Measurements from ENCODE around the gene RAD23B.

RAD23B gene

DNA sequence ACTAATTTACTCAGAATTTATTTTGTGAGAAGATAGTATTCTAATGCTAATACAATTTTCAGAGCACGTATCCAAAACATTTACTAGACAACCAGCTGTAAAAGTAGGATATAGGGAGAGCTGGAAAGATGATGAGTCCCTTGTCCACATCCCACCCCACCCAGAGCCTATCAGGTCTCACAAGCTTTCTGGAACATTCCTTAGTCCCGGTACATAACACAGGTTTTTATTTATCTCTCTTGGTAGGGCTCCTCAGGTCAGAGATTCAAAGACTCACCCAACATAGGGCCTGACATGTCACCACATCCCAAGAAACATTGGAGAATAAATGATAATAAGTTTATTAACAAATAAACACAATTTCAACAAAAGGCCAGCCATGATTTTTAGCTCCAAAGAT lies 13.8 kb upstream of the RAD23B start:
- no peak for DNase-seq

DNA sequence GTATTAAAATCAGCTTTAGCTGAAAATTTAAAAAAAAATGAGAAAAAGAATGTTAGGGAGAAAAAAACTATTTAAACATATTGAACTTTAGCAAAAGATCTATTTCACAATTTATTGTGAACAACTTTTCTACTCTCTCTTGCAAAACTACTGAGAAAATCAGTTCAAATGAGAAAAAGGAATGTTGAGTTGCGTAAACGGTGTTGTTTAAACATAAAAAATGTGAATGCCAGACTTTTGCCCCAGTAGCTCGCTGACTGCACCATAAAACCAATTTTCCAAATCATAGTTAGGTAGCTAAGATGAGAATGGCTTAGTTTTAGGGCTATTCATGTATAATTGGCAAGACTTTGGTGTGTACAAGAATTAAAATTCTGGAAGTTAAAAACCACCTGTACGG lies 13.4 kb upstream of the RAD23B start:
- no peak for DNase-seq

DNA sequence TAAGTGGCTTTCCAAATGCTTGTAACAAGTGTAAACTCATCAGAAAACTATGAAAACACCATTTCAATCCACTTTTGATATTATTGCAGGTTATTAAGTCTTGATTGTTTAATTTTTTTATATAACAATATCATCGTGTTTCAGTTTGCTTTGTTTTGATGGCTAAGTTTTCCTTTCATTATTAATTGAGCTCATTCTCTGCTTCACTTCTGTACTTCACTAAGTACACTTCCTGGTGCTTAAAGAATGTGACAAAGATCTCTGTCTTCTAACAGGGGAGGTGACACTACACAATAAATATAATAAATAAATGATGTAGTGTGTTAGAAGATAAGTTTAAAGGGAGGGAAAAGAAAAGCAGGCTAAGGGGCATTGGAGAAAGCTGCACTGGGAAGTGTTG lies 13.0 kb upstream of the RAD23B start:
- DNase-seq = no peak

DNA sequence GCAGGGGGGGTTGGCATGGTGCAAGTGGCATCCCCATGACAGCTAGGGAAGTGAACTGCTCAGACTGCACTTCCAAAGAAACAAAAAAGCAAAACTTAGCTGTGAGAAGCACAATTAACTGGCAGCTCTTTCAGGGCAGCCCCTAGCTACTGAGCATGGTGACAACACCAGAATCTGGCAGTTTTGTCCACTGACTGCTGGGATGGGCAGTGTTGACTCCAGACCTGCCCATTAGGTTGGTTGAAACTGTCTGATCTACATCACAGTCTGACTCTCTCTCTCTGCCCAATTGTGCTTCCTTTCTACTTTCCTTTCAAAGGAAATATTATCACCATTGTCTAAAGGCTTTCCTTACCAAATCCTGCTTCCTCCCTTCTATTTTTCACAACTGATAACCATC lies 12.5 kb upstream of the RAD23B start:
- no peak for DNase-seq

DNA sequence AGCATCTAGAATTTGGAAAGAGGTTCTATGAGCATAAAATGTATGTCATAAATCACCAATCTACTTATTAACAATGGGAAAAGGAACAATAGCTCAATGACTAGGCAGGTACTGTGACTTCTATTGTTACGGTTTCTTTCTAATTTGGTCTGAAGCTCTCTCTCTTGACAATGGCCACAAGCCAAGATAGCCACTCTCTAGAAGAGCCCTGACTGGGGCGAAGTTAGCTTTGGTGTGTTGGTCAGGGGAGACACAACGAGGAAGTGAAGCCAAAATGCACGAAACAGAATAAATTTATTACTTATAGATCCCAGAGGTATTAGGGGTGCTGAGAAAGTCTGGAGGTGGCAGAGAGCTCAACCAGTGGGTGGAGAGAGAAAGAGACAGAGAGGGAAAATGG lies 9.4 kb upstream of the RAD23B start:
- no peak for DNase-seq

DNA sequence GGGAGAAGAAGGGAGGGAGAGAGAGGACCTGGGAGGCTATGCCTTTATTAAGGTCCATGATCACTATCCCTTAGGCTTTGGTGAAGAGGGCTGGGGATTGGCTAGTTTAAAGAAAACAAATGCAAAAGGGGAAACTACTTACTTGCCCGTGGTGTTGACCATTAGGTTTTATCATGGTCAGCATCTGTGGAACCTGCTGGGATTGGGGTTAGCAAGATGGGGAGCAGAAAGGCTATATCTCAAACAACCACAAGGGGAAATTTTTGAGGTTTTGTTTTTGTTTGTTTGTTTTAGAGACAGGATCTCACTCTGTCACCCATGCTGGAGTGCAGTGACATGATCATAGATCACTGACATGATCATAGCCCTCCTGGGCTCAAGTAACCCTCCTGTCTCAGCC lies 9.0 kb upstream of the RAD23B start:
- DNase-seq = no peak

DNA sequence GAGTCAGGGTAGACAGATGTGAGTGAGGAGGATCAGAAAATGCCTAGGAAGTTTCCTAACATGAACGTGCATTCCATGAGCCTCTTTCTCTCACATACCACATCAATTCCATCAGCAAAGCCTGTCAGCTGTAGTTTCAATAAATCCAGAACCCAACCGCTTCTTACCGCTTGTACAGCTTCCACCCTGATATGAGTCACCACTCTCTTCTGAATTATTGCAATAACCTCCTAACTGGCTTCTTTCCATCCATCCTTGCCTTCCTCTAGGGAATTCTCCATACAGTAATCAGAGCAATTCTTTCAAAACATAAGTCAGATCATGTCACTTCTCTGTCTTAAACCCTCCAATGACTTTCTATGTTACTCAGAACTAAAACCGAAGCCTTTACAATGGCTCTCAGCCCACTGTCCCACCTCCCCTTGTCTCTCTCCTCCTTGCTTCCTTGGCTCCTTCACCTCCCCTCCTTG lies 8.1 kb upstream of the RAD23B start:
- no peak for DNase-seq

DNA sequence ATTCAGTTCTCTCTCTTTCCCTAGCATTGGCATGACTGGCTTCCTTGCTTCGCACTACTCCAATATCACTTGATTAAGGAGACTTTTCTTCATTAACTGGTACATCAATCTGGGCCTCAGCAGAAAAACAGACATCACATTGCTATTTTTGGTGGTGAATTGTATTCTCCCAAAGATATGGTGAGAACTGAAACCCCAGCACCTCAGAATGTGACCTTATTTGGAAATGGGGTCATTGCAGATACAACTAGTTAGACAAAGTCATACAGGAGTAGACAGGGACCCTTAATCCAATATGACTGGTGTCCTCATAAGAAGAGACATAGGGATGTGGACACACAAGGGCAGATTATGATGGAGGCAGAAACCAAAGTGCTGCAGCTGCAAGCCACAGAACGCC lies 7.5 kb upstream of the RAD23B start:
- DNase-seq = no peak

DNA sequence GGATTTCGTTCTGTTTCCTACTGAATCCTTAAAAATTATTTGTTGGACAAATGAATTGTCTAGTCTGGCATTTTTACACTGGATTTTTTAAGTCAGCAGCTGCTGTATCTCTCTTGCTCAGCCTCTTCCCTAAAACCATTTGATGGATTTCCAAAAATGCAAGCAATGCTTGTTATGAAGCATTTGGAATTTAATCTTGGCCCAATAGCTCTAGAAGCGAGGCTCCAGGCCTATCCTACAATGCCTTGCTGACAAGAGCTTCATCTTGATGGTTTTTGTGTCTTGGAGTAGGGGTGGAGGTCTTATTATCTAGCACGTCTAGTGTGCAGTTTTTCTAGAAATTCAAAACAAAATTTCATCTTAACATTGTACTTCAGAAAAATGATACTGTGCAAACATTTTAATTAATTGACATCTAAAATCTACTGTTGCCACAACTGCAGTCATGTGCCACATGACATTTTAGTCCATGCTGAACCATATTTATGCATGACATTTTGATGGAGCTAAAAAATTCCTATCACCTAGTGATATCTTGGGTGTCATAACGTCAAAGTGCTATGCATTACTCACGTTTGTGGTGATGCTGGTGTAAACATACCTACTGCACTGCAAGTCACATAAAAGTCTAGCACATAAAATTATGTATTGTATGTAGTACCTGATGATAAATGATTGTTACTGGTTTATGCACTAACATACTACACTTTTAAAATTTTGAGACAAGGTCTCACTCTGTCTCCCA lies 5.9 kb upstream of the RAD23B start:
- DNase-seq = no peak

DNA sequence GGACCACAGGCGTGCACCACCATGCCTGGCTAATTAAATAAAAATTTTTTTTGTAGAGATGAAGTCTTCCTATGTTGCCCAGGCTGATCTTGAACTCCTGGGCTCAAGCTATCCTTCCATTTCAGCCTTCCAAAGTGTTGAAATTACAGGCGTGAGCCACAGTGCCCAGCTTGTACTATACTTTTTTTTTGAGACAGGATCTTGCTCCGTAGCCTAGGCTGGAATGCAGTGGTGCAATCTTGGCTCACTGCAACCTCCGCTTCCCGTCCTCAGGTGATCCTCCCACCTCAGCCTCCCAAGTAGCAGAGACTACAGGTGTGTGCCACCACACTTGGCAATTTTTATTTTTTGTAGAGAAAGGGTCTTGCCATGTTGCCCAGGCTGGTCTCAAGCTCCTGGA lies 5.3 kb upstream of the RAD23B start:
- DNase-seq = no peak

DNA sequence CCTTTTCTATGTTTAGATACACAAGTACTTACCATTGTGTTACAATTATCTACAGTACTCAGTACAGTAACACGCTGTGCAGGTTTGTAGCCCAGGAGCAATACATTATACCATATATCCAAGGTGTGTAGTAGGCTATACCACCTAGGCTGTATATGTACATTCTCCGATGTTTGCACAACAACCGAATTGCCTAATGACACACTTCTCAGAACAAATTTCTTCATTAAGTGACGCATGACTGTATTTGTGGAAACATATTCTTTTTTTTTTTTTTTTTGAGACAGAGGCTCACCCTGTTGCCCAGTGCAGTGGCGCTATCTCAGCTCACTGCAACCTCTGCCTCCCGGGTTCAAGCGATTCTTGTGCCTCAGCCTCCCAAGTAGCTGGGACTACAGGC lies 4.0 kb upstream of the RAD23B start:
- no peak for DNase-seq

DNA sequence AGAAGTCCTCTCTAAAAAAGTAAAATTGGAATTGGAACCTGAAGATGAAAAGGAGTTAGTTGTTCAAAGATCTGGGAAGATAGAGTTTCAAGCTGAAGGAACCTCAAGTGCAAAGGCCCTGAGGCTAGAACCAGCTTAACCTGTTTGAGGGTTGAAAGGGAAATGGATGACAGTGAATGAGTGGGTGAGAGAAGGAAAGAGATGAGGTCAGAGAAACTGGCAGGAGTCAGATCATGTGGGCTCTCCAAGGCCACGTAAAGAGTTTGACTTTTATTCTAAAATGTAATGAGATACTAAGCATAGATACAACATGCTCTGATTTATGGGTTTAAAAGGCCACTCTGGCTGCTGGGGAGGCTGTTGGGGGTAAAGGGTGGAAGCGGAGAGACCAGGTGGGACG lies 2.5 kb upstream of the RAD23B start:
- DNase-seq = no peak

DNA sequence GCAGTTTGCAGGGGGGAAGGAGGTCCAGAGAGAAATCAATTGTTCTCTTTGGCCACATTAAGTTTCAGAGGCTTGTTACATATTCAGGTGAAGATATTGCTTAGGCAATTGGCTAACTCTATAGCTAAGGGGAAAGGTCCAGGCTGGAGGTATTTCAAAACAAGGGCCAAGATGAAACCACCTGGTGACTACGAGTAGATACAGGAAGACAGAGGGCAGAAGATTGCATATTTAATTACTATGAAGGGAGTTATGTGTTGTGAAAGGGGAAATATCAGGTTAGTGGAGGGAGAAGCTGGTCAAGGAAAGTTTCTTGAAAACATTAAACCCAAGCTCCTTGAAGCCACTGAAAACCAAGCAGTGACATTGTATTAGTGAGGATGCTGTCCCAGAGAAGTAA lies 1.9 kb upstream of the RAD23B start:
- no peak for DNase-seq

DNA sequence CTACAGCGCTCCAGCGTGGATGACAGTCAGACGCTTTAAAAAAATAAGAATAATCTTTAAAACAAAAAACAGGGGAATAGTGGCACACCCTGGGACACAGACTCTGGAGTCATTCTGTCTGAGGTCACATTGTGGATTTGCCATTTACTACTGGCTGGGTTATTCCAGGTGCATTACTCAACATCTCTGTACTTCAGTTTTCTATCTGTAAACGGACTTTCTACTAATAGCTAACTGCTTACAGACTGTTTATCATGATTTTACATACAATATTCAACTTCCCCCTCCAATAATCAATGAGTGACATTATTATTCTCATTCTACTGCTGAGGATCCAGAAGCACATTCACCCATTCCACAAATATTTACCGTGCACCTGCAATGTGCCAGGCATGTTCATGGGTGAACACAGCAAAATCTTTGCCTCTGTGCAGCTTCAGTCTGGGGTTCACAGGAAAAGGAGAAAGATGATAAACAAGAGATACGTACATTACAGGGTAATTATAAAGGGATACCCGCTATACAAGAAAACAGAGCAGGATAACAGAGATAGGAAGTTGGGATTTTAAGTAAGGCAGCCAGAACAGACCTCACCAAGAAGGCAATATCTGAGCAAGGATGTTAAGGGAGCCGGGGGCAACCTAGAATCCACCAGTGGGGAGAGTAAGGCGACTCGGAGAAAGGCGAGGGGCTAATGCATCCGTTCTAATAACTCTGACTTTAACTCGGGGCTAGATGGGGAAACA lies 984 bp upstream of the RAD23B start:
- no peak for DNase-seq

DNA sequence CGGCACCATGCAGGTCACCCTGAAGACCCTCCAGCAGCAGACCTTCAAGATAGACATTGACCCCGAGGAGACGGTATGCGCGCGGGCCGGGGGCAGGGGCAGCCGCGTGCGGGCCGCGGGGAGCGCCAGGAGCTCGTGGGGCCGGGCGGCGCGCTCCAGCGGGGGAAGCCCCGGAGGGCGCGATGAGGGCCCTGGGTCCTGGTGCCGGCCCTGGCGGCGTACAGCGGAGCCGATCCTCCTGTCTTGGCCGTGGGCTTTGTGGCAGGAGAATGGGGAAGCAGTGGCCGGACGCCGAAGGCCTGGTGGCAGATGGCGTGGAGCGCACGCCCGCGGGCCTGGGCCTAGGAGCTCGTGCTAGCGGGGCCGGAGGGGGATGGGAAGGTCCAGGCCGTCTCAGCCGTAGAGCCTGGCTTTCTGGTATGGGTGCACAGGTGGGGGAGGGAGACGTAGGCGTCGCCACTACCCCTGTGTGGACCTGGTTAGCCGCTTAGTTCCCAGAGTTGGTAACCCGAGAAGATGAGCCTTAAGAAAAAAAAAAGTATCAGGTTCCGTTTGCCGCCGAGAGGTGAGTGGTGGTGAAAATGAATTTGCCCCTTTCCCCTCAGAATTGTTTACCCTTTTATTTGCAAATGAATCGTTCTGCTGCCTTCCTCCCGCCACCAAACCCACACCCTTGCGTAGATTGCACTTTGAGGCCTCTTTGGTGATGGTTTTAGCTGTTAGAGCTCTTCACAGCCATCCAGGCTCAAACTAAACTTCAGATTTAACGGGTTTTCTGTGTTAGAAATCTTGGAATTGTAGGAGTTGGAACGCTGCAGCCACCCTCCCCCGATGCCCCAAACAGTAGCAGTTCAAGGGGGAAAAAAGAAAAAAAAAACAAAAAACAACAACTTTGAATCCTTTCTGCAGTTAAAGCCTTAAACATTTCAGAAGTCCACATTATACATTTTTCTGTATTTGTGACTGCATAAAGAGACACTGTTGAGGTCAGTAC lies 841 bp downstream of the RAD23B start:
- DNase-seq = no peak

DNA sequence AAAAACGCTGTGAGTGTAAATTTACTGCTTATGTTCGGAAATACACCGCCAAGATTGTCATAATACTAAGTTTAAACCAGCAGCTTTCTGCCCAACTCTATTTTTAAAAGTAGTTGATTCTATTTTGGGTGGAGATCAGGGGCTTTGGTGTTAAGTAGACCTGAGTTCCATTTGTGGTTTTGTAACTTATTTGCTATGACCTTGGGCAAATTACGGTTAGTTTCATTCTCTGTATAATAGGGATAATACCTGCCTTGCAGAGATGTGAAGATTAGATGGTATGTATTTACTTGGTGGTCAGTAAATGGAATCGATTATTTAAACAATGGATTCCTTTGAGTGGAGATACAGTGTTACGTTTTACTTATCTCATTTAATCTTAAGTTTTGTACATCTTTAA lies 1.6 kb downstream of the RAD23B start:
- no peak for DNase-seq

DNA sequence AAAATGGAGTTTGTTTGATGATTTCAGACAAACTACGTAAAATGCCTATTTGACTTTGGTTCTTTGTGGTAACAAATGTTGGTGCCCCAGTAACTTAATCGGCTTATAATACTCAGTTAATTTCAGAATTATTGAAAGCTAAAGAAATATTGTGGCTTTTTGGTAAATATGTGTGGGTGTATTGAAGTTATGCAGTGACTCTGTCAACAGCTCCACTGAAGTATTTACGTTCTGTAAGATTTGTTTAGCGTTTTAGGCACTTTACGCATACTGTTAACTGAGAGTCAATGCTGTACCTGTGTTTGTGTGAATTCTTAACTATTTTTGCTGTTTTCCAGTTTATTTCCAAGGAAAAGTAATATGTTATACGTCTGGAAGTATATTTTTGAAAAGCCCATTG lies 2.2 kb downstream of the RAD23B start:
- DNase-seq = no peak

DNA sequence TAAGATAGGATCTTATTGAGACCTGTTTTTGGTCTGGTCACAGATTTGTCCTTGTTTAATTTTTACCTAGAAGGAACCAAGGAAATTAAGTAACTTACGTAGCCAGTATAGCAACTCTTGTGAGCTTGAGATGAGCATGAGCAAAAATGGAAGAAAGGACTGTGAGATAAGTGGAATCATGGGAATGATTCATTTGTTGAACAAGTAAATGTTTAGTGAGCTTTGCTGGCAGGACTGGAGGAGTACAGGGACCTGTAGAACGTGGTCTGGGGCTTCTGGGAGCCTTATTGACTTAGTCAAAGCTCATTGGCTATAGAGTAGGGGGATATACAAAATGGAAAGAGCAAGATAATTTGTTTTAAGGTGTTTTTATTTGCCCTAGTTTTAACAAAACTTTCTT lies 3.0 kb downstream of the RAD23B start:
- DNase-seq = no peak

DNA sequence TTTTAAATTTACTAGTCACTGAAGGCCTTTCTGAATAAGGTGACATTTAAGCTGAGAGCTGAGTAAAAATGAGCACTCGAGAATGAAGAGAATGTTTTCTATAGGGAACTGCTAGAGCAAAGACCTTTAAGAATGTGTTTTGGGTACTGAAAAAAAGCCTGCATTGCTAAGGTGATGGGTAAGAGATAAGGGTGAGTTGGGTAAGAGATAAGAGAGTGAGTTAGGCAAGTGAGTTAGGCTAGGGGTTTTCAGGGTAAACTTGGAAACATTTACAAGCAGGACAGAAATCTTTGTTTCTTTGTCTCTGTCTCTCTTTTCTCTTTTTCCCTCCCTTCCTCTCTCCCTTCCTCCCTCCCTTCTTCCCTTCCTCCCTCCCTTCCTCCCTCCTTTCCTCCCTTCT lies 5.6 kb downstream of the RAD23B start:
- no peak for DNase-seq

DNA sequence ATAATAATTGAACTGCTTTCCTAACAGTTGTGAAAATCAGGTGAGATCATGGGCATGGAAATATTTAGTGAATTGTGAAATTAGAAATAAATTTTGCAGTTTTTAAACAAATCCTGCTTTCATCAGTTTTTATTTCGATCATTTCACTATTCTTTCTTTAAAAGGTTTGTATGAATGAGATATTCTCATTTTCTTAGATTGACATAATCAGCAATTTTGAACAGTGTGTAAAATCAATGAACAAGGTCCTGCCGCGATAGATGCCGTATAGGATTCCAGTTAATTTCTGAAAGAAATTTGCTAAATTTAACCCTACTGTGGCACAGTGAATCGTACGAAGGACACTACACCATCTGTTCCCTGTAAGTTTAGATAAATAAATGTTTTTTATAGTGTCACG lies 7.5 kb downstream of the RAD23B start:
- DNase-seq = no peak

DNA sequence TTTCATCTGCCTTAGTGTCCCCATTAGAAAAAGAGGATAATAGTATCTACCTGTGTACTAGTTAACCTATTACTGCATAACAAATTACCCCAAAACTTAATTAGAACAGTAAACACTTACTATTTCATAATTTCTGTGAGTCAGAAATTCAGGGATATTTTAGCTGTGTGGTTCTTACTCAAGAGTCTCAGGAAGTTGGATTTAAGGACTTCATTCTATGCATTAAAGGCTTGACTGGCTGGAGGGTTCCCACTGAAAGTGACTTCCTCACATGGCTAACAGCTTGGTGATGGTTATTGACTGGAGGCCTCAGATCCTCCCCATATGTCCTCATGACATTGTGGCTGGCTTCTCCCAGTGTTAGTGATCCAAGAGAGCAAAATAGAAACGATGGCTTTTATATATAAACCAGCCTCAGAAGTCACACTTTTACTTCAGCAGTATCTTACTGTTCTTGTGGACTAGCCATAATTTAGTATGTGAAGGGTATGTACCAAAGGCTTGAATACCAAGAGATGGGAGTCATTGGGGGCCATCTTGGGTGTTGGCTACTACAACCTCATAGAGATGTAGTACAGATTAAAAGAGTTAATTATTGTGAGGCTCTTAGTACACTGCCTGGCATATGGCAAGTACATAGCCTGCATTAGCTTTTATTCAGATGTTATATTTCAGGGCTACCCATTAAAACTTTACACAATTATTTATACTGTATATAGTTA lies 9.9 kb downstream of the RAD23B start:
- no peak for DNase-seq

DNA sequence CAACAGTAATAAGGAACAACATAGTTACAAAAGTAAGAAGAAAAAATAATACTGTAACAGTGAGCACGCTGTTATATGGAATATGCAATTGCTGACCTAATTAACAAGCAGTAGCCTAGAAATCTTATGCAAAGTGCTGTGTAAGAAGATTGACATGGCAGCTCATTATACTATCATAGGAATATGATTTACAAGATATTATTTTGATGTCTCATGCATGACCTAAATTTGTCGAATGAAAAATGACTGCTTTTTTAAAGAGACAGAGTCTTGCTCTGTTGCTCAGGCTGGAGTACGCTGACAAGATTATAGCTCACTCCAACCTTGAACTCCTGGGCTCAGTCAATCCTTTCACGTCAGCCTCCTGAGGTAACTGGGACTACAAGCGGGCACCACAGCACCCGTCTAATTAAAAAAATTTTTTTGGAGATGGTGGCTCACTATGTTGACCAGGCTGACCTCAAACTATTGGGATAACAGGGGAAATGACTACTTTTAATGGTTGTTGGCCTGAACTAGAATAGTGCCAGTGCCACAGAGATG lies 10.5 kb downstream of the RAD23B start:
- DNase-seq = no peak

DNA sequence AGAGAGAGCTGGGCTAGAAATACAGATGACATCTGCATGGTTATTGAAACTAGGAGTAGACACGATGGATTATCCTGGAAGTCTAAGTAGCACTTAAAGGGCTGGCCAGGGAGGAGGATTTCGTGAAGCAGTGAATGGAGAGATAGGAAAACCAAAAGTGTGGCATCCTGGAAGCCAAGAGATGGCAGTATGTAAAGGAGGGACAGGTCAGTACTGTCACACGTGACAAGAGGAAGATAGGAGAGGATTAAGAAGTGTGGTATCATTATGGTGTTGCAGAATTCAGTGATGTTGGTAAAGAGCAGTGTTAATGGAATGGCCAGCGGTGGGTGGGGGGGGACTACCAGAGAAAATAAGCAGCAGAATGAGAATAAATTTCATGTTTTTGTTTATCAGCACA lies 11.7 kb downstream of the RAD23B start:
- no peak for DNase-seq
